SIG-M5 treated with dmso at 0.1 percent for 504 hours (cell line): ENCODE results near the gene PPFIA3.
"Not testable (repeated sequence)": the region's sequence is repeated elsewhere in the genome, so short reads cannot be mapped to it uniquely, and the experiment has no call there.

Experiments used
- DNase-seq: peaks from one replicate; lab custom pipeline; 2025; ENCODE audit not compliant: unreplicated experiment; lab: John Stamatoyannopoulos, UW

Gene PPFIA3

DNA sequence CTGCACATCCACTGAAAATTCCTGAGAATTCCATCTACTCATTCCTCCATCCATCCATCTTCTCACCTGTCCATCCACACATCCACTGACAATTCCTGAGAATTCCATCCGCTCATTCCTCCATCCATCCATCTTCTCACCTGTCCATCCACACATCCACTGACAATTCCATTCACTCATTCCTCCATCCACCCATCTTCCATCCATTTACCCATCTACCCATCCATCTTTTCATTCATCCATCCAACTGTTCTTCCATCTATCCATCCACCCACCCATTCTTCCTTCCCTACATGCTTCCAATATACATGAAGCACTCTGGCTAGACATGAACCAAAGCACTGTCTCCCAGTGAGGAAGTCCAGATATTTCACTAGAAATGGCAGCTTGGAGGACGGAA lies 53.9 kb downstream of the PPFIA3 start:
- no peak for DNase-seq

- DNase-seq: no peak
These were observed 61.3 kb downstream of the PPFIA3 start for GRCh38 chr19:49180659-49181058.

DNA sequence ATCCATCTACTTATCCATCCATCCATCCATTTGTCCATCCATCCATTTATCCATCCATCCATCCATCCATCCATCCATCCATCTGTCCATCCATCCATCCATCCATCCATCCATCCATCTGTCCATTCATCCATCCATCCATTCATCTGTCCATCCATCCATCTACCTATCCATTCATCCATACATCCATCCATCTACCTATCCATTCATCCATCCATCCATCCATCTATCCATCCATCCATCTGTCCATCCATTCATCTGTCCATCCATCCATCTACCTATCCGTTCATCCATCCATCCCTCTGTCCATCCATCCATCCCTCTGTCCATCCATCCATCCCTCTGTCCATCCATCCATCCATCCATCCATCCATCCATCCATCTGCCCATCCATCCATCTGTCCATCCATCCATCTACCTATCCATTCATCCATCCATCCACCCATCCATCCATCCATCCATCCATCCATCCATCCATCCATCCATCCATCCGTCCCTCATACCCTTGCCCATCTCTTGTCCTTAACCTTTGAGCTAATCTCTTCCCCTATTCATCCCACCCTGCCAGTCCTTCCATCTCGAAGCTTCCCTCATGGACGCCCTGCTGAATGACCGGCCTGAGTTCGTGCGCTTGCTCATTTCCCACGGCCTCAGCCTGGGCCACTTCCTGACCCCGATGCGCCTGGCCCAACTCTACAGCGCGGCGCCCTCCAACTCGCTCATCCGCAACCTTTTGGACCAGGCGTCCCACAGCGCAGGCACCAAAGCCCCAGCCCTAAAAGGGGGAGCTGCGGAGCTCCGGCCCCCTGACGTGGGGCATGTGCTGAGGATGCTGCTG lies 62.9 kb downstream of the PPFIA3 start:
- DNase-seq: not testable (repeated sequence)

GRCh38 chr19:49182848-49183375 lies 63.6 kb downstream of the PPFIA3 start:
- DNase-seq: no peak

DNA sequence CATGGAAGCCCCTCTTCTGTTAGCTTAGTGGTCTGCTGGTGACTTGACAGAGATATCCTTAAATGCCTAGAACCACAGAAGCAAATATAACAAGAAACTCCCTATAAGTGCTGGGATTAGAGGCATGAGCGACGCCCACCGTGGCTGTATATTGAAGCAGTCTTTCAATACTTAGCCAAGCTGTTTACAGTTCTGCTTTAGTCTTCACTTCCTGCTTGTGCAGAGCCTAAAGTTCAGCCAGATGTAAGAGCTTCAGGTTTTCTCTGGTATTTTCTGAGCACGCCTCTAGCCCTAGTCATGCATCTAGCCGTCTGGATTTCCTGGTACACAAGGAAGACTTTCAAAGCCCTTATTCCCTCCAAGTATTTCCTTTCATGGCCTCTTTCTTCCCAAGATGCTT lies 66.8 kb downstream of the PPFIA3 start:
- no peak for DNase-seq

DNA sequence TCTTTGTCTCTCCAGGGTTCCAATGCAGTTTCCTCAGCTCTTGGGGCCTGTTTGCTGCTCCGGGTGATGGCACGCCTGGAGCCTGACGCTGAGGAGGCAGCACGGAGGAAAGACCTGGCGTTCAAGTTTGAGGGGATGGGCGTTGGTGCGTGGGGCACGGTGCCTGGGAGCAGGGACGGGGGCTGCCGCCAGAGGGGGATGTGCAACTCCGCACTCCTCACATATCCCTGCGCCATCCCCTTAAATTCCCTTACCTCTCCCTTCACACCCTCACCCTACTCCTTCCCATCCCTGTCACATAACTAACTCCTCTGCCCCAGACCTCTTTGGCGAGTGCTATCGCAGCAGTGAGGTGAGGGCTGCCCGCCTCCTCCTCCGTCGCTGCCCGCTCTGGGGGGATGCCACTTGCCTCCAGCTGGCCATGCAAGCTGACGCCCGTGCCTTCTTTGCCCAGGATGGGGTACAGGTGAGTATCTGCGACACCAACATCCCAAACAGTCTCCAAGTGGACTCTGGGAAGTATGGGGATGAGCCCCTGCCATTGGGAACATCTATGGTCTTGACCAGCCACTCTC lies 69.4 kb downstream of the PPFIA3 start:
- no peak for DNase-seq

GRCh38 chr19:49189259-49189658 lies 69.9 kb downstream of the PPFIA3 start:
- DNase-seq: no peak

DNA sequence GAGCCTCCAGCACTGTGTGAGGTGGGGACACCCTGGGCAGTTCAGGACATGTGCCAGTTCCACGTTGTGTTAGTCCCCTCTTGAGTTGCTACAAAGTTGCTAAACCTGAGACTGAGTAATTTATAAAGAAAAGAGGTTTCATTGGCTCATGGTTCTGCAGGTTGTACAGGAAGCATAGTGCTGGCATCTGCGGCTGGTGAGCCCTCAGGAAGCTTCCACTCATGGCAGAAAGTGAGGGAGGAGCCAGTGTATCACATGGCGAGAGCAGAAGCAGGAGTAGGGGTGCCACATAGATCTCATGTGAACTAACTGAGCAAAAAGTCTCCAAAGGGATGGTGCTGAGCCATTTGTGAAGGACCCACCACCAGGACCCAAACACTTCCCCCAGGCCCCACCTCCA lies 71.4 kb downstream of the PPFIA3 start:
- no peak for DNase-seq

DNA sequence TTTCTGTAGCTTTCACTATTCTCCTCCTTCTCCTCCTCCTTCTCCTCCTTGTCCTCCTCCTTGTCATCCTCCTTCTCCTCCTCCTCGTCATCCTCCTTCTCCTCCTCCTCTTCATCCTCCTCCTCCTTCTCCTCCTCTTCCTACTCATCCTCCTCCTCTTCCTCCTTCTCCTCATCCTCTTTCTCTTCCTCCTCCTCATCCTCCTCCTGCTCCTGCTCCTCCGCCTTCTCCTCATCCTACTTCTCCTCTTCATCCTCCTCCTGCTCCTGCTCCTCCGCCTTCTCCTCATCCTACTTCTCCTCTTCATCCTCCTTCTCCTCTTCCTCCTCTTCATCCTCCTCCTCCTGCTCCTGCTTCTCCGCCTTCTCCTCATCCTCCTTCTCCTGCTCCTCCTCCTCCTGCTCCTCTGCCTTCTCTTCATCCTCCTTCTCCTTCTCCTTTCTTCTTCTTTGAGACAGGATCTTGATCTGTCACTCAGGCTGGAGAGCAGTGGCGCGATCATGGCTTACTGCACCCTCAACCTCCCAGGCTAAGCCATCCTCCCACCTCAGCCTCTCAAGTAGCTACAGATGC lies 74.6 kb downstream of the PPFIA3 start:
- no peak for DNase-seq

DNA sequence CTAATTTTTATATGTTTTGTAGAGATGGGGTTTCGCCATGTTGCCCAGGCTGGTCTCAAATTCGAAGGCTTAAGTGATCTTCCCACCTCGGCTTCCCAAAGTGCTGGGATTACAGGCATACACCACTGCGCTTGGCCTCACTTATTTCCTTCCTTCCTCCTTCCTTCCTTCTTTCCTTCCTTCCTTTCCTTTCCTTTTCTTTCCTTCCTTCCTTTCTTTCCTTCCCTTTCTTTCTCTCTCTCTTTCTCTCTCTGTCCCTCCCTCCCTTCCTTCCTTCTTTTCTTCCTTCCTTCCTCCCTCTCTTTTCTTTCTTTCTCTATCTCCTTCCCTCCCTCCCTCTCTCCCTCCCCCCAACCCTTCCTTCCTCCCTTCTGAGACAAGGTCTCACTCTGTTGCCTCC lies 75.1 kb downstream of the PPFIA3 start:
- DNase-seq: no peak

DNA sequence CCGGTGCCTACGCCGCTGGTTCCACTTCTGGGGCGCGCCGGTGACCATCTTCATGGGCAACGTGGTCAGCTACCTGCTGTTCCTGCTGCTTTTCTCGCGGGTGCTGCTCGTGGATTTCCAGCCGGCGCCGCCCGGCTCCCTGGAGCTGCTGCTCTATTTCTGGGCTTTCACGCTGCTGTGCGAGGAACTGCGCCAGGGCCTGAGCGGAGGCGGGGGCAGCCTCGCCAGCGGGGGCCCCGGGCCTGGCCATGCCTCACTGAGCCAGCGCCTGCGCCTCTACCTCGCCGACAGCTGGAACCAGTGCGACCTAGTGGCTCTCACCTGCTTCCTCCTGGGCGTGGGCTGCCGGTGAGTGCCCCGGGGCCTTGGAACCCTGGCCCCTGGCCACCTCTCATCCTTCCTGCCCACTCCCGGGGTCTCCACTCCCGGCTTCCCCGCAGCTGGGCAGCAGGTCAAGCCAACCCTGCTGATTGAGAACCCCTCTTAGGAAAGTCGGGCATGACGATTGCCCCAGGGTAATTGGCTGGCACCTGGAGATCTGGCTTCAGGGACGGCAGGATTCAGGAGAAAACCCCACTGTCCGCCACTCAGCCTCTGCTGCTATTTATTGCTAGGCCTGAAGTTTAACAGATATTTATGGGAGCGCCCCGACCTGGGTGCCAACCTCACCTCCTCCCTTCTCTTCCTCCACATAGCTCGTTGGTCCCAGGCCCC lies 77.3 kb downstream of the PPFIA3 start:
- DNase-seq: no peak

- DNase-seq: no peak
These were observed 81.0 kb downstream of the PPFIA3 start for GRCh38 chr19:49200238-49200862.
